Liver (tissue), 9 donors: ENCODE data around the gene DNMT1. TPM values are rescaled to one million over a fixed set of nuclear protein-coding genes. Genes with fewer than 3 reads are reported as not detected.

ENCODE experiments used
- DNase-seq: peaks from one replicate; pipeline ENCODE4 v3.0.0-alpha.2; 2017; ENCODE audit warnings: low spot score
- H3K27ac ChIP-seq, 2 donors: one replicate each; pipeline ENCODE4 v1.7.0; 2013; ENCODE audit warnings: inconsistent platforms in 2 of 2, low read length in 2 of 2, control low read depth in 1 of 2, low read depth in 1 of 2, mild to moderate bottlenecking in 1 of 2
- H3K27me3 ChIP-seq, 4 donors: one replicate each; pipeline versions ENCODE4 v1.6.1 to v1.7.0; 2013; ENCODE audit warnings: low read length in 3 of 4, inconsistent platforms in 1 of 4, mild to moderate bottlenecking in 1 of 4, moderate library complexity in 1 of 4; ENCODE audit not compliant: control insufficient read depth in 4 of 4, insufficient read depth in 4 of 4
- H3K36me3 ChIP-seq, 4 donors: one replicate each; pipeline versions ENCODE4 v1.6.1 to v1.7.0; 2013; ENCODE audit warnings: low read length in 3 of 4, mild to moderate bottlenecking in 3 of 4, low read depth in 1 of 4, moderate library complexity in 1 of 4; ENCODE audit not compliant: control insufficient read depth in 4 of 4, insufficient read depth in 3 of 4
- H3K4me1 ChIP-seq, 4 donors: one replicate each; pipeline versions ENCODE4 v1.6.1 to v1.7.0; 2013; ENCODE audit warnings: low read length in 3 of 4, mild to moderate bottlenecking in 3 of 4, moderate library complexity in 1 of 4; ENCODE audit not compliant: control insufficient read depth in 4 of 4, insufficient read depth in 4 of 4
- H3K4me3 ChIP-seq, 3 donors: one replicate each; pipeline versions ENCODE4 v1.6.1 to v1.7.0; 2013; ENCODE audit warnings: low read length in 3 of 3, control low read depth in 1 of 3, low read depth in 1 of 3, mild to moderate bottlenecking in 1 of 3
- H3K9ac ChIP-seq, 2 donors: one replicate each; pipeline ENCODE4 v1.7.0; 2013; ENCODE audit warnings: low read length in 2 of 2, mild to moderate bottlenecking in 2 of 2, moderate library complexity in 2 of 2, control low read depth in 1 of 2, low read depth in 1 of 2
- H3K9me3 ChIP-seq, 4 donors: one replicate each; pipeline versions ENCODE4 v1.6.1 to v1.7.0; 2013; ENCODE audit warnings: low read length in 3 of 4; ENCODE audit not compliant: control insufficient read depth in 4 of 4
- ATF3 ChIP-seq: IDR thresholded peaks from 2 replicates; pipeline ENCODE4 v1.6.1; 2016; ENCODE audit warnings: antibody characterized with exemption
- EGR1 ChIP-seq, 2 donors: IDR thresholded peaks; 2 replicates each; pipeline ENCODE4 v1.6.1; 2016 to 2018; ENCODE audit warnings: antibody characterized with exemption in 2 of 2, low read depth in 2 of 2
- FOXA1 ChIP-seq: IDR thresholded peaks from 2 replicates; pipeline ENCODE4 v1.6.1; 2016; ENCODE audit warnings: antibody characterized with exemption
- GABPA ChIP-seq, 2 donors: IDR thresholded peaks in 1 of 2; conservative IDR thresholded peaks in 1 of 2; 2 replicates each; pipeline ENCODE4 v1.6.1; 2016; ENCODE audit warnings: antibody characterized with exemption in 2 of 2, mild to moderate bottlenecking in 1 of 2, moderate library complexity in 1 of 2
- HNF4A ChIP-seq, 2 donors: conservative IDR thresholded peaks; 2 replicates each; pipeline ENCODE4 v1.6.1; 2016; ENCODE audit warnings: antibody characterized with exemption in 2 of 2, mild to moderate bottlenecking in 2 of 2
- HNF4G ChIP-seq: IDR thresholded peaks from 2 replicates; pipeline ENCODE4 v1.6.1; 2016; ENCODE audit warnings: antibody characterized with exemption
- MAX ChIP-seq: IDR thresholded peaks from 2 replicates; pipeline ENCODE4 v1.6.1; 2016; ENCODE audit warnings: antibody characterized with exemption
- REST ChIP-seq: IDR thresholded peaks from 2 replicates; pipeline ENCODE4 v1.6.1; 2016; ENCODE audit warnings: antibody characterized with exemption, mild to moderate bottlenecking
- SP1 ChIP-seq: IDR thresholded peaks from 2 replicates; pipeline ENCODE4 v1.6.1; 2018; ENCODE audit warnings: antibody characterized with exemption, mild to moderate bottlenecking
- TAF1 ChIP-seq: conservative IDR thresholded peaks from 2 replicates; pipeline ENCODE4 v1.6.1; 2016; ENCODE audit warnings: antibody characterized with exemption, mild to moderate bottlenecking
- YY1 ChIP-seq: IDR thresholded peaks from 2 replicates; pipeline ENCODE4 v1.6.1; 2016; ENCODE audit warnings: antibody characterized with exemption, mild to moderate bottlenecking
- WGBS: extraction: QIAGEN DNeasy Blood & Tissue Kit; methylation state at CpG from one replicate; pipeline ENCODE4 v1.1.7; 2013; 5-methylcytosine and 5-hydroxymethylcytosine counted together
- polyA plus RNA-seq, 2 donors: library from polyadenylated mRNA; stranded (reverse) in 1 of 2; unstranded in 1 of 2; fragments of 200-250 nt in 1 of 2; fragments of >200 nt in 1 of 2; fragmentation: Nextera tagmentation in 1 of 2; extraction: Ambion mirVana in 1 of 2; gene quantifications; one replicate each; pipeline versions ENCODE4 v1.2.1 to v1.2.3, GENCODE V29; 2013 to 2015
- total RNA-seq, 2 donors: library from RNA; depleted of rRNA; stranded (reverse); fragments of >200 nt; gene quantifications; one replicate each; pipeline ENCODE4 v1.2.3, GENCODE V29; 2014
- TF ChIP-seq, protein P1 (sequence below): IDR thresholded peaks from 2 replicates; pipeline ENCODE4 v1.6.1; 2016; ENCODE audit warnings: antibody characterized with exemption
- donor health status: healthy.
- donor health status: healthy.
- donor health status: healthy.
- donor health status: healthy.
- donor health status: healthy.

The DNMT1 gene
- total and polyA plus RNA-seq, 4 donors, result 8.7 to 47.1 (median 20.0) TPM

- H3K36me3 ChIP-seq, result no peaks in the 10 kb centered on the region
- H3K4me3 ChIP-seq, result no peak overlapping the region
- no peak for DNase-seq
- no peak overlapping the region for H3K27ac ChIP-seq
- 93% methylated on average over 10 of the region's 10 CpGs for WGBS
- H3K9ac ChIP-seq, result no peak overlapping the region
- H3K4me1 ChIP-seq, result no peaks in the 10 kb centered on the region
- no peaks in the 10 kb centered on the region for H3K9me3 ChIP-seq
- no peaks in the 10 kb centered on the region for H3K27me3 ChIP-seq
- no peak for TF ChIP-seq REST
- no peak for TF ChIP-seq YY1
- no peak for TF ChIP-seq MAX
- no peak for TF ChIP-seq SP1
- TF ChIP-seq TAF1, result no peak
- no peak for TF ChIP-seq HNF4A (conservative IDR thresholded peaks at IDR 0.05)
- TF ChIP-seq HNF4G, result no peak
- TF ChIP-seq, protein P1, sequence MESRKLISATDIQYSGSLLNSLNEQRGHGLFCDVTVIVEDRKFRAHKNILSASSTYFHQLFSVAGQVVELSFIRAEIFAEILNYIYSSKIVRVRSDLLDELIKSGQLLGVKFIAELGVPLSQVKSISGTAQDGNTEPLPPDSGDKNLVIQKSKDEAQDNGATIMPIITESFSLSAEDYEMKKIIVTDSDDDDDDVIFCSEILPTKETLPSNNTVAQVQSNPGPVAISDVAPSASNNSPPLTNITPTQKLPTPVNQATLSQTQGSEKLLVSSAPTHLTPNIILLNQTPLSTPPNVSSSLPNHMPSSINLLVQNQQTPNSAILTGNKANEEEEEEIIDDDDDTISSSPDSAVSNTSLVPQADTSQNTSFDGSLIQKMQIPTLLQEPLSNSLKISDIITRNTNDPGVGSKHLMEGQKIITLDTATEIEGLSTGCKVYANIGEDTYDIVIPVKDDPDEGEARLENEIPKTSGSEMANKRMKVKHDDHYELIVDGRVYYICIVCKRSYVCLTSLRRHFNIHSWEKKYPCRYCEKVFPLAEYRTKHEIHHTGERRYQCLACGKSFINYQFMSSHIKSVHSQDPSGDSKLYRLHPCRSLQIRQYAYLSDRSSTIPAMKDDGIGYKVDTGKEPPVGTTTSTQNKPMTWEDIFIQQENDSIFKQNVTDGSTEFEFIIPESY, result no peak
- TF ChIP-seq EGR1 (IDR thresholded peaks at IDR 0.05; ENCODE audit: low read depth in 2 of 2), result no peak
- no peak for TF ChIP-seq FOXA1
- no peak for TF ChIP-seq ATF3
- no peak for TF ChIP-seq GABPA (IDR thresholded peaks at IDR 0.05 in 1 of 2, conservative IDR thresholded peaks at IDR 0.05 in 1 of 2)
These were observed 11.6 kb upstream of the DNMT1 start for GRCh38 chr19:10206226-10206885.

GRCh38 chr19:10205636-10206035 is 10.9 kb upstream of the DNMT1 start:
- DNase-seq, result no peak
- 96% methylated on average over 4 of the region's 4 CpGs for WGBS
- H3K27ac ChIP-seq, result no peak overlapping the region
- no peaks in the 10 kb centered on the region for H3K27me3 ChIP-seq
- H3K9ac ChIP-seq, result no peak overlapping the region
- no peaks in the 10 kb centered on the region for H3K9me3 ChIP-seq
- no peaks in the 10 kb centered on the region for H3K36me3 ChIP-seq
- TF ChIP-seq REST (no peak), HNF4G (no peak)
- TF ChIP-seq, protein P1, result no peak
- H3K4me1 ChIP-seq, result no peaks in the 10 kb centered on the region
- H3K4me3 ChIP-seq, result no peak overlapping the region
